DMS 273 (cell line): Measurements from ENCODE around the gene DNAH6.

Experiments used
- DNase-seq: peaks from one replicate; lab custom pipeline; 2025; ENCODE audit not compliant: unreplicated experiment; lab: John Stamatoyannopoulos, UW

Gene DNAH6

DNA sequence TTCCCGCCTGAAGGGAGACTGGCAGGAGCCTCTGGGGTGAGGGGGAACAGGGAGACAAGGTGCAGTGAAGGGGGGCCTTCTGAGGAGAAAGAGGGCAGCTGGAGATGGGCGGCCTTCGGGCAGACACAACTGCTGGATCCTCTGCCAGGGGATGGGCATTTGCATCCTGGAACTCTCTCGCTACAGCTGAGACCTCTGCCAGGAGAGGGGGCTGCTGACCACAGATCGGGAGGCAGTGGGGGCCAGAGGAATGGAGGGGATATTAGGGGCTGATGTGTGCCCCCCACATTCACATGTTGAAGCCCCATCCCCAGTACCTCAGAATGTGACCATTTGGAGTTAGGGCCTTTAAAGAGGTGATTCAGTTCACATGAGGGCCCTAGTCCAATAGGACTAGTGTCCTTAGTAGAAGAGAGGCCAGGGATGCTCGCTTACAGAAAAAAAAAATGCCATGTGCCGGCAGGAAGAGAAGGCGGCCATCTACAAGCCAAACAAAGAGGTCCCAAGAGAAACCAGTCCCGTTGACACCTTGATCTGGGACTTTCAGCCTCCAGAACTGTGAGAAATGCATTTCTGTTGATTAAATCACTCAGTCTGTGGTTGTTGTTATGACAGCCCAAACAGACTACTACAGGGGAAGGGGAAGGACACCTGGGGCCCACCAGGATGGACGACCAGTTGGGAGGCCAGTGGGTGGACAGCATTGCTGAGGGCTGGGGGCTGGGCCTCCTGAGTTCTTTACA lies 314.6 kb downstream of the DNAH6 start:
- no peak for DNase-seq

GRCh38 chr2:84832772-84833461 lies 316.6 kb downstream of the DNAH6 start:
- DNase-seq, result no peak

- no peak for DNase-seq
These were observed 317.3 kb downstream of the DNAH6 start for GRCh38 chr2:84833481-84834150.

DNA sequence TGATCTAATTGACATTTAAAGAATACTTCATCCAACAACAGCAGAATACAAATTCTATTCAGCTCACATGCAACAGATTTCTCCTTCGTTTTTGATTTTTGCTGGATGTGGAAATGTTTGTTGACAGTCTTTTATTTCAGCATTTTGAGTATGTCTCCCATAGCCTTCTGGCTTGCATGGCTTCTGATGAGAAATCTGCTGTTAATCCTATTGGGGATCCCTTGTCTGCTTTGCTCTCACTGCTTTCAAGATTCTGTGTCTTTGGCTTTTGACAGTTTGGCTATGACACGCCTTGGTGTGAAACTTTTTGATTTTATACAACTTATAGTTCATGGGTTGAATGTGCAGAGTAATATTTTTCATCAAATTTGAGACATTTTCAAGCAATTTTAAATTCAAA lies 319.9 kb downstream of the DNAH6 start:
- DNase-seq, result no peak

DNA sequence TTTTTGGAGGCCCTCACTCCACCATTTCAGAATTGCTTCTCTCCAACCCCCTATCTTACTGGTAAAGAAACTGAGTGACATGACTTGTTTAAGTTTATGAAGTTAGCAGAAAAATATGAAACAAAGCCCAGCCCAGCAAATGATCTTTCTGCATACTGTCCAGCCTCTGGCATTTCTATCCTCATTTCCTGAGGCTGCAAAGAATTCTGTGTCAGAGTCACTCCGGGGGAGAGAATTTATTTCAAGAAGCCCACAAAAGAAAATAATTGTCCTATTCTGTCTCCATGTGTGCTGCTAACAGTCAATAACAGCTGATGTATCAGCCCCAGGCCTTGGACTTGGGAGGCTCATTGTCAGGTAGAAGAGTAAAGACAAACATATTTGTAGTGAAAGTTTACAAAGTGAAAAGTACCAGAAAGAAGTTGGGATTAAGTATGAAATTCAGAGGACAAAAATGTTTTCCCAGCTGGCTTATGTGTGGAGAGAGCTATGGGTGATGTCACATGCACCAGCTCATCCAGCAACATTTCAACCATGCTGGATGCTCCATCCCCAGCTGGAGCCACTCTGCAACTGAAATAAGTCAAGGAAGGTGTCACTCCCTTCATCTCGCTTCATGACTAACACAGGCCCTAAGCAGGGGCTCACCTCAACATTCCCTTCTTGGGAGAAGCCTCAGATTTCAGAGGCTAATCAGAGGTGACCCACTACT lies 322.3 kb downstream of the DNAH6 start:
- DNase-seq, result no peak

GRCh38 chr2:84839851-84840250 lies 323.6 kb downstream of the DNAH6 start:
- DNase-seq, result no peak

DNA sequence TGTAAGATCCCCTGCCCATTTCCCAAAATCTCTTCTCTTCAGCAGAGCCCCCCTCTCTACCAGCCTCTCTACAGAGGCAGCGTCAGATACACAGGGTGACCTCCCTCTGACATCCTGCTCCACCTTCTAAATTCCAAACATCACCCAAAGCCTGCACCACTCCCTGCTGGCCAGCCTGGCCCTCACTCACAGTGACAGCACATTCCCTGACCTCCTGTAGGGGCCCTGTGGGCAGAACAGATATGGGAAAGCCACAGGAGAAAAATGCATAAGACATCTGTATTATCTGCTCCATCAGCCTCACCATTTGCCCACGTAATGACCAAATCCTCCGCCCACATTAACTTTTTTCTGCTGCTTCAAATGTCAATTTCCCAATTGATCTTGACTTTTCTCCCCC lies 324.0 kb downstream of the DNAH6 start:
- DNase-seq, result no peak

DNA sequence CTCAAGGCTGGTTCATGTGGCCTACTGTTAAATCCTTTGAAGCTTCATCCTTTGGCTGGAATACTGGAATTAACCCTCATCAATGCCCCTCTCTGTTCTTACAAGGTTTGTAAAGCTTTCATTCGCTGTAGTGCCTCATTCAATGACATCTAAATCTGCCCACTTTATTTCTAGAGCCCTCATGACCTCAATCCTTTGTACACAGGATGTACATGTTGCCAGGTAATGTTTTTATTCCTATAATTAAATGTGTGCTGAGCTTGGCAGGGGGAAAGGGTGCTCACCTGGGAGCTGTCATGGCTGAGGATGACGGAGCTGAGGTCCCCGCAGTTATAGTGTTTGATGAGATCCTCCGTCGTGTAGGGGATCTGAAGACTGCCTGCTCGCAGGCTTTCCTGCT lies 325.3 kb downstream of the DNAH6 start:
- DNase-seq, result no peak

DNA sequence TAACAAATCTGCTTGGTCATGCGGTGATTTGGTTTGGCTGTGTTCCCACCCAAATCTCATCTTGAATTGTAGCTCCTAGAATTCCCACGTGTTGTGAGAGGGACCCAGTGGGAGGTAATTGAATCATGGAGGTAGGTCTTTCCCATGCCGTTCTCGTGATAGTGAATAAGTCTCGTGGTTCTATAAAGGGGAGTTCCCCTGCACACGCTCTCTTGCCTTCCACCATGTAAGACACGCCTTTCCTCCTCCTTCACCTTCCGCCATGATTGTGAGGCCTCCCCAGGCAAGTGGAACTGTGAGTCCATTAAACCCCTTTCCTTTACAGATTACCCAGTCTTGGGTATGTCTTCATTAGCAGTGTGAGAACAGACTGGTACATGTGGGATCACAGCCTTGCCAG lies 327.8 kb downstream of the DNAH6 start:
- no peak for DNase-seq

- no peak for DNase-seq
These were observed 329.9 kb downstream of the DNAH6 start for GRCh38 chr2:84846041-84846663.

DNA sequence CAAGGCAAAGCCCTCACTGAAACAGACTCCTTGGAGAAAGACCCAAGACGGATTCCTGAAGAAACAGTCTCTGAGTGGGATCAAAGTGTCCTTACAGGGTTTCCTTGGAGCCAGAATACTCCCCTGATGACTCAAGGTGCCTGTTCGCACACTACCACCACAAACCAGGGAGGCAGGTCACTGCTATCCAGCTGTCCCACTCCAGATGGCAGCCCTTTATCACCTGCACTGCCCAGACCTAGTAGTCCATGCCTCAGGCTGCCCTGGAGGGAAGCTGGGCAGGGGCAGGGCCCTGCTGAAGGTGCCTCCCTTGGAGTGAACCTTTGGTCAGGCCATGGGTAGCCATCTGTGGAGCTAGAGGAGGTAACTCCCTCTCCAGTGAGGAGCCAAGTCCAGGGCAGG lies 330.4 kb downstream of the DNAH6 start:
- peak; percentile 24 for DNase-seq

DNA sequence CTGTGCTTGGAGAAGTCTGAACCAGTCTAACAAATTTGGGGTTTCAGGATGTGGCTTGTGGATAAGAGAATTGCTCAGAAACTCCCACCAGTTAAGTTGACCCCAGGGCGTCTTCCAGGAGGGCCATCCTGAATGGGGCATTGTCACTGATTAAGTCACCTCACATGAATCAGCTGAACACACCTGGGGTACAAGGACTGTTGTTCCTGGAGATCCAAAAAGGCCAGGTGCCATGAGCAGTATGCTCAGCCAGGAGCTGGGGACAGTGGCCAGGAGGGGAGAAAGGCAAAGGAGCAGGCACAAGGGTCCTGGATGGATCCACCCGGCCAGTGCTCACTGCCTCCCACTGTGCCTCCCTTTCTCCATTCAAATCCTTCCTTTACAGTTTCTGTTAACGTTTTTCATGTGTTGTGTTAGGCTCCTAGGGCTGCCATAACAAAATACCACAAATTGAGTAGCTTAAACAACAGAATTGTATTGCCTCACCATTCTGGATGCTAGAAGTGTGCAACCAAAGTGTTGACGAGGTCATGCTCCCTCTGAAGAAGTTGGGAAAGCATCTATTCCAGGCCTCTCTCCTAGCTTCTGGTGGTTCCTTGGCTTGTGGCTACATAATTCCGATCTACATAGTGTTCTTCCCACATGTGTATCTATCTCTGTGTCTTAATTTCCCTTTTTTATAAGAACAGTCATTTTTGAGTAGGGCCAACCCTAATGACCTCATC lies 331.2 kb downstream of the DNAH6 start:
- no peak for DNase-seq

DNA sequence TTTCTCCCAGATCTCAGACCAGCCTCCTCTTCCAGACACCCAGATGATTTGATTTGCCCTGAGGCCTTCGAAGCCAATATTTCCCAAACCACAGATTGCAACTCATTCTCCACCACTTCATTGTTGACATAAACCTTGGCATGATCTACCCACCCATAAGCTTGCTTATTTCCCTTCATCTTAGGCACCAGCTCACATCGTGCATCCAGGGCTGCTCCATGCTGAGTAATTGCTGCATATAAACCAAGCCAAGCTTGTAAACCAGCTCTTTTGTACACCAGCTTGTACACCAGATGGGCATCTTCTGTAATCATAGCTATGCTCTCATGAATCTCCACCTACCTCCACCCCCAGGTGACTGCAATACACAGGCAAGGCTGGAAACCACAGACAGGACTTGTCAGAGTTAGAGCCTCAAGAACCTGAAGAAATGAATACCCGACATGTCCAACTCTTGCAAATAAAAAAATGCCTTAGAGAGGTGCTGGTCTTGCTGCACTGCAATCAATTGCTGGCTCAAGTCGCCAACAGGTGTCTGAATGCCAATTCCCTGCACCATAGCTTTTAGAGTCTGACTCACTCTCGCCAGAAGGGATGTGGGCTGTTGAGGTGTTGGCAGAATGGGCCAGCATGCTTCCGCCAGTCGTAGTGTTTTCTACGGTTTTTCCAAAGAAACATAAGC lies 333.1 kb downstream of the DNAH6 start:
- DNase-seq, result peak; percentile 97

DNA sequence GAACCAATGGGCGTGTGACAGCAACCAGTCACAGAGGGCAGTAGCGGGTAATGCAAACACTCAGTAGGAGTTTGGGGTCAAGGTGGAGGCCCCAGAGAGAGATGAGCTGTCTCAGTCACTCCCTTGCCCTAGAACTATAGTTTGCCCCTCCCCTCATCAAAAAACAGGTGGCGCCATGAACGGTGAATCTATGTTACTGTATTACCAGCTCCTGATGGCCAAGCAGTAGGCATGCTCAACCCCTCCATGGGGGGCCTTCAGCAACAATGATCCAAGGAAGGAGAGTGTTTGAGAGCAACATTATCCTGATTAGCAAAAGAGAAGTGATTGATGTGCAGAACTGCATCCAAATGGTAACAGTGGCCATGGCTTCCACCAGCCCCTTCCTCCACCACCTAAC lies 334.2 kb downstream of the DNAH6 start:
- DNase-seq, result peak; percentile 24

DNA sequence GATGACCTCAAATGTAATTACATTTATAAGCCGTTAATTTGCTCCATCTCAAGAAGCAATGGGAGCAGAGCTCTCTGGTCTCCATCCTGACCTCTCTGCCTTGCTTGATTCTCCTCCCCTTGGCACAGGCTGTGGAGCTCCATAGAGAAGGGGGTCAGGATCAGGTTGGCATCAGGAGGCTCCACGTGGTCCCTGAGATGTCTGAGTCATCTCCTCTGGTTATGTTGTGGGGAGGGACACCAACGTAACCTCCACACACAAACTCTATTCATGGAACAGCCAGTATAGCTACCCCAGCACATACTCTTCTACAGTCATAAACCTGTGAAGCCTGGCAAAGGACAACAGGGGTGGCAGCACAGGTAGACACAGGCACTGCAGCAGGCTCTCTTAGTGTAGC lies 335.6 kb downstream of the DNAH6 start:
- DNase-seq, result no peak

DNA sequence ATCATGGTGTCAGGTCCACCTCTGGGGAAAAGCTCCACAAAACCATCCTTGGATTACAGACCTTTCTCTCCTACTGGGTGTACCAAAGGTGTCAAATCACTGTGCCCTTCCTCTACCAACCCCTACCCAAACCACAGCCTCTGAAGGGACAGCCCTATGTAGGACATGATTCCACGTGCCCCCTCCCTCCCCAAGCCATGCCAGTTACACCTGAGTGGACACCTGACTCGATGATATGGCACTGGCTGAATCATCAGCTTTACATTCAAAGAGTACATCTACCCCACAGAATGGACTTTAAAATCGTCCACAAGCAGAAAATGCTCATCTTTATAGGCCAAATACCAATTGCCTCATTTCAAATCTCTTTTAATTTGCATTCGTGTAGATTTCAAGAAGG lies 338.6 kb downstream of the DNAH6 start:
- no peak for DNase-seq

GRCh38 chr2:84855731-84856130 lies 339.4 kb downstream of the DNAH6 start:
- no peak for DNase-seq

- no peak for DNase-seq
These were observed 340.5 kb downstream of the DNAH6 start for GRCh38 chr2:84856787-84857186.

GRCh38 chr2:84857566-84857965 lies 341.3 kb downstream of the DNAH6 start:
- no peak for DNase-seq

GRCh38 chr2:84858123-84858522 lies 341.8 kb downstream of the DNAH6 start:
- DNase-seq, result peak; percentile 26
